Measurements from ENCODE around the gene TBCK. TPM values are rescaled to one million over a fixed set of nuclear protein-coding genes. Genes with fewer than 3 reads are reported as not detected.

Gene TBCK
- 2.1 to 2.8 TPM (median 2.2 TPM) in 5 replicates for total RNA-seq (2022; extraction: Qiagen RNA extraction; ENCODE audit: low read depth)

DNA sequence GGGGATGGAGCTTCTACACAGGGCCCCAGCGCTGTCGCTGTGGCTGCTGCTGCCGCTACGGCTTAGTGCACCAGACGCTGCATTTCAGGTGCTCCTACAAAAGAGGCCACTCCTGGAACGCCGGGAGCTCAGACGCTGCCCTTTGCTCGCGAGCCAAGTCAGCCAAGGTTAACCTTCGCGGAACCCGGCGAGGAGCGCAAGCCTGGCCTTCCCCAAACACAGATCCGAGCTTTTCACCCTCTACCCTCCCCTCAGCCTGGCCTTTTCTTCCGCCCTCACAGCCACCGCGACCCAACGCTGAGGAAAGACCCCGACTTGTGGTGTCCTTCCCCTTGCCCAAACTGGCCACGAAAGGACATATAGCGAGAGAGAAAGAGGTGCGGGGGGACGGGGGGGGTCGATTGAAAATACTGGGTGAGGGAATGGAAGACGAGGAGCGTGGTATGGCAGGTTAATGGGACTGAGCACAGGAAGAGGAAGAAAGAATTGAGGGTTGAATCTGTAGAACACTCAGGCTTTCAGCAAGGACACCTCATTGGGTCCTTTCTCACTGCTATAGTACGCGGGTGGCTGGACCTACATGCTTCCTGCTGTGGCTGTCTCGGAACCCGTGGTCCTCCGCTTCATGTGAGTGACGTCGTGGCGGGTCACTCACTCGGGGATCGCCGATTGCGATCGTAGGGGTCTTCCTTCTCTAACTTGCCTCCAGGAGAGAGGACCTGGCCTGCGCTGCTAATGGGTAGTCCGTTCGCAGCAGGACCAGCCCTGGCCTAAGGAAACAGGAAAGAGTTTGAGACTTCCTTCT lies at the start of gene TBCK, which contains the start of gene AIMP1:
Gene TBCK, minus strand, starts transcription at position 242 of the 805 bp plus-strand sequence. CDS start 7,249 bp downstream, outside the sequence.
Gene AIMP1, plus strand, starts transcription at position 583 of the 805 bp plus-strand sequence. CDS start 8,460 bp downstream, outside the sequence.

Other genes with a start within 250 kb of the TBCK start
- gene AIMP1, start 341 bp upstream of the TBCK start, total RNA-seq (2022; extraction: Qiagen RNA extraction; ENCODE audit: low read depth): 39.2 to 47.4 TPM (median 44.7 TPM) in 5 replicates
- gene GIMD1, start 52.6 kb upstream of the TBCK start, total RNA-seq (2022; extraction: Qiagen RNA extraction; ENCODE audit: low read depth): not detected in 5 replicates

Measured in A549 treated with GW870086 at 1 μM for 4 hours (cell line).